HEK293 (cell line): ENCODE results near the gene PIK3CD.

Source experiments
- ZNF16 ChIP-seq: fragments of 450-650 bp; formaldehyde crosslinking; IDR thresholded peaks from 2 replicates; pipeline ENCODE4 v1.5.1; 2016; ENCODE audit warnings: low read depth, missing biosample characterization, missing genetic modification characterization
- TF ChIP-seq, protein P1 (sequence below): fragments of 450-650 bp; formaldehyde crosslinking; IDR thresholded peaks from 2 replicates; pipeline ENCODE4 v1.5.1; 2016; ENCODE audit warnings: missing biosample characterization, missing genetic modification characterization

DNA sequence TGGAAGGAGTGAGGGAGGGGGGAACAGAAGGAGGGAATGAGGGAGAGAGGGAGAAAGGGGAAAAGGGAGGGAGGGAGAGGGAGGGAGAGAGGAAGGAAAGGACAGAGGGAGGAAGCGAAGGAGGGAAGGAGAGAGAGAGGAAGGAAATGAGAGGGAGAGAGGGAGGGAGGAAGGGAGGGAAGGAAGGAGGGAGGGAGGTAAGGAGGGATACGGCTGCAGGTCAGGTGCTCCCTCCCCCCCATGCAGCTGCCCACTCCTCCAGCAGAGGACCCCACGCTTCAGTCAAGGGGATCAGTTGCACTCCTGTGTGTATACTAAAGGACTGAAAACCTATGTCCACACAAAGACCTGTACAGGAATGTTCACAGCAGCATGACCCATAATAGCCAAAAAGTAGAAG lies 117.5 kb downstream of the PIK3CD start:
- TF ChIP-seq, protein P1, sequence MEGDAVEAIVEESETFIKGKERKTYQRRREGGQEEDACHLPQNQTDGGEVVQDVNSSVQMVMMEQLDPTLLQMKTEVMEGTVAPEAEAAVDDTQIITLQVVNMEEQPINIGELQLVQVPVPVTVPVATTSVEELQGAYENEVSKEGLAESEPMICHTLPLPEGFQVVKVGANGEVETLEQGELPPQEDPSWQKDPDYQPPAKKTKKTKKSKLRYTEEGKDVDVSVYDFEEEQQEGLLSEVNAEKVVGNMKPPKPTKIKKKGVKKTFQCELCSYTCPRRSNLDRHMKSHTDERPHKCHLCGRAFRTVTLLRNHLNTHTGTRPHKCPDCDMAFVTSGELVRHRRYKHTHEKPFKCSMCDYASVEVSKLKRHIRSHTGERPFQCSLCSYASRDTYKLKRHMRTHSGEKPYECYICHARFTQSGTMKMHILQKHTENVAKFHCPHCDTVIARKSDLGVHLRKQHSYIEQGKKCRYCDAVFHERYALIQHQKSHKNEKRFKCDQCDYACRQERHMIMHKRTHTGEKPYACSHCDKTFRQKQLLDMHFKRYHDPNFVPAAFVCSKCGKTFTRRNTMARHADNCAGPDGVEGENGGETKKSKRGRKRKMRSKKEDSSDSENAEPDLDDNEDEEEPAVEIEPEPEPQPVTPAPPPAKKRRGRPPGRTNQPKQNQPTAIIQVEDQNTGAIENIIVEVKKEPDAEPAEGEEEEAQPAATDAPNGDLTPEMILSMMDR (tag by site-specific recombination) = no peak
- no peak for TF ChIP-seq ZNF16 (tag by site-specific recombination)
